Measurements from ENCODE around the gene TIGD1.
A peak's percentile ranks its signal among the peaks of the same experiment; 100 is the strongest.

TIGD1 gene

DNA sequence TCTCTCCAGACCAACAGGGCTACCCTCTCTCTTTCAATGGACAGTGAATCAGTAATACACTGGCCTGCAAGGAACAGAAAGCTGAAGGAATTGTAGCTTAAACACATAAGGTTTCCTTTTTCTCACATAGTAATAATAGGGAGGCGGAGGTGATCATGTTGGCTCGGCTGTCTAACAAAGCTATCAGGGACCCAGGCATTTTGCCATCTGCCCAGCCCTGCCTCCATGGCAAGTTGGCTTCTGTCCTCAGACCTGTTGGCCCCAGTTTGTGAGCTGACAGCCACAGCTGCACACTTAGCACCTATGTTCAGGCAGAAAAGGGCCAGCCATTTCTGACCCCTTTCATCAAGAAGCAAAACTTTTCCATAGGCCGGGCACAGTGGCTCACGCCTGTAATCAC lies 12.9 kb downstream of the TIGD1 start:
- Histone ChIP-seq H3K4me3 (ENCODE audit: low read length, poor library complexity, severe bottlenecking) (no peak overlapping the region), H3K36me3 (ENCODE audit: insufficient read depth, low read length) (no peaks in the 10 kb centered on the region), H3K79me2 (ENCODE audit: insufficient read depth, low read length) (no peaks in the 10 kb centered on the region), H2AFZ (ENCODE audit: low read length) (no peak overlapping the region), H4K20me1 (ENCODE audit: insufficient read depth, low read length, poor library complexity, severe bottlenecking) (no peaks in the 10 kb centered on the region), H3K9me3 (ENCODE audit: insufficient read depth, low read depth, low read length) (no peaks in the 10 kb centered on the region), H3F3A (ENCODE audit: low read depth) (no peaks in the 10 kb centered on the region), H3K27me3 (ENCODE audit: insufficient read depth, low read length, poor library complexity, severe bottlenecking) (no peaks in the 10 kb centered on the region), H3K4me2 (ENCODE audit: low read depth, low read length, poor library complexity, severe bottlenecking) (no peak overlapping the region), H3K9me2 (replicated peaks; ENCODE audit: low read depth, low read length) (no peaks in the 10 kb centered on the region), H3K9ac (ENCODE audit: low read depth, low read length, poor library complexity, severe bottlenecking) (no peak overlapping the region), H3K4me1 (ENCODE audit: insufficient read depth, low read length, poor library complexity, severe bottlenecking) (no peaks in the 10 kb centered on the region)
- no peak for TF ChIP-seq EZH2phosphoT487 (IDR thresholded peaks at IDR 0.05; ENCODE audit: borderline replicate concordance)
- TF ChIP-seq, protein P1, sequence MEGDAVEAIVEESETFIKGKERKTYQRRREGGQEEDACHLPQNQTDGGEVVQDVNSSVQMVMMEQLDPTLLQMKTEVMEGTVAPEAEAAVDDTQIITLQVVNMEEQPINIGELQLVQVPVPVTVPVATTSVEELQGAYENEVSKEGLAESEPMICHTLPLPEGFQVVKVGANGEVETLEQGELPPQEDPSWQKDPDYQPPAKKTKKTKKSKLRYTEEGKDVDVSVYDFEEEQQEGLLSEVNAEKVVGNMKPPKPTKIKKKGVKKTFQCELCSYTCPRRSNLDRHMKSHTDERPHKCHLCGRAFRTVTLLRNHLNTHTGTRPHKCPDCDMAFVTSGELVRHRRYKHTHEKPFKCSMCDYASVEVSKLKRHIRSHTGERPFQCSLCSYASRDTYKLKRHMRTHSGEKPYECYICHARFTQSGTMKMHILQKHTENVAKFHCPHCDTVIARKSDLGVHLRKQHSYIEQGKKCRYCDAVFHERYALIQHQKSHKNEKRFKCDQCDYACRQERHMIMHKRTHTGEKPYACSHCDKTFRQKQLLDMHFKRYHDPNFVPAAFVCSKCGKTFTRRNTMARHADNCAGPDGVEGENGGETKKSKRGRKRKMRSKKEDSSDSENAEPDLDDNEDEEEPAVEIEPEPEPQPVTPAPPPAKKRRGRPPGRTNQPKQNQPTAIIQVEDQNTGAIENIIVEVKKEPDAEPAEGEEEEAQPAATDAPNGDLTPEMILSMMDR (conservative IDR thresholded peaks at IDR 0.05; ENCODE audit: low read length) = no peak

DNA sequence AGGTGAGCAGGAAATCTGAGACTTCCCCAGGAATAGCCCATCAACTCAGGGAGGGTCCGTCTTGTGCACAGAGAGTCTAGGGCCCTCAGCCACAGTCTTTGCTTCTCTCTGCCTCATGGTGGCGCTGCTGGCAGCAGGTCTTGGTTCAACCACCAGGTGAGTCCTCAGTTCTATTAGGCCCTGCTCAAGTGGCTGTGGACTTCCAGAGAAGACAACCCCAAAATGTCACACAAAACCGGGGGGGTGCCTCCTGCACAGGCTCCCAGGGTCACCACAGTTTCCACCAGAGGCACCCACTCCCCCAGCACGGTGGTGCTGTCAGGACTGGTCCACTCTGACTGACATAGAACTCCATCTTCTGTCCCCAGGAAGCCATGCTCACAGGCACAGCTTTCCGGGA lies 13.3 kb downstream of the TIGD1 start:
- H2AFZ ChIP-seq (ENCODE audit: low read length) = no peak overlapping the region
- H3K4me3 ChIP-seq (ENCODE audit: low read length, poor library complexity, severe bottlenecking) = no peak overlapping the region
- H3K79me2 ChIP-seq (ENCODE audit: insufficient read depth, low read length) = no peaks in the 10 kb centered on the region
- no peaks in the 10 kb centered on the region for H3K36me3 ChIP-seq (ENCODE audit: insufficient read depth, low read length)
- no peaks in the 10 kb centered on the region for H3K9me2 ChIP-seq (replicated peaks; ENCODE audit: low read depth, low read length)
- no peaks in the 10 kb centered on the region for H3K27me3 ChIP-seq (ENCODE audit: insufficient read depth, low read length, poor library complexity, severe bottlenecking)
- no peaks in the 10 kb centered on the region for H3K4me1 ChIP-seq (ENCODE audit: insufficient read depth, low read length, poor library complexity, severe bottlenecking)
- H3K9me3 ChIP-seq (ENCODE audit: insufficient read depth, low read depth, low read length) = no peaks in the 10 kb centered on the region
- TF ChIP-seq, protein P1 (conservative IDR thresholded peaks at IDR 0.05; ENCODE audit: low read length) = peak; percentile 72
- TF ChIP-seq EZH2phosphoT487 (IDR thresholded peaks at IDR 0.05; ENCODE audit: borderline replicate concordance) = no peak
- H4K20me1 ChIP-seq (ENCODE audit: insufficient read depth, low read length, poor library complexity, severe bottlenecking) = no peaks in the 10 kb centered on the region
- H3K9ac ChIP-seq (ENCODE audit: low read depth, low read length, poor library complexity, severe bottlenecking) = no peak overlapping the region
- no peaks in the 10 kb centered on the region for H3F3A ChIP-seq (ENCODE audit: low read depth)
- H3K4me2 ChIP-seq (ENCODE audit: low read depth, low read length, poor library complexity, severe bottlenecking) = no peak overlapping the region

DNA sequence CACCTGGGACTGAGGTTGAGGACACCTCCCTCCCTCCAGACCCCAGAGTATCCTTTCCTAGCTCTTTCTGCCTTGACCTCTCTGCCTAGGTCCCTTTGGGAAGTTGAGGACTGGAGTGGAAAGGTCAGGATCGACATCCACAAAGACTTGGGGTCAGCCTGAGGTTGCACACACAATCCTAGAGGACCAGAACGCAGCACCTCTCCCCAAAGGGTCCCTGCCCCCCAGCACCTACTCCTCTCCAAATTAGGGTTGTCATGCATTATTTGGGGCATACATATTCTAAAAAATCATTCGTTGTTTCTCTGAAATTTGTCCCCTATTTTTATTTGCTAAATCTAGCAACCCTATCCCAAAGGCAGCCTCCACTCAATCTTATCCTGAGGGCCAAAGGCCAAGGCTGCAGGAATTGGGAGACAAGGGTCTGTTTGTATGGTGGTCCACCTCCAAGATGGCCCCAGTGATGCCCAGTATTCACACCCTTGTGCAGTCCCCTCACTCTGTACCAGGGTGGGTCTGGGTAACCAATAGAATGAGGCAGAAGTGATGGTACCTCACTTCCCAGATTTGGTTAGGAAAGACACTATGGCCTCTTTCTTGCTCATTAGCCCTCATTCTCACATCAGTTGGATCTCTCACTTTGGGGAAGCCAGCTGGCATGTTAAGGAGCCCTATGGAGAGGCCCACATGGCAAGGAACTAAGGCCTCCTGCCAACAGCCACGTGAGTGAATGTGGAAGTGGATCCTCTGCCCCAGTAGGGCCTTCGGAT lies 14.4 kb downstream of the TIGD1 start:
- no peak overlapping the region for H2AFZ ChIP-seq (ENCODE audit: low read length)
- H3K4me3 ChIP-seq (ENCODE audit: low read length, poor library complexity, severe bottlenecking) = no peak overlapping the region
- no peaks in the 10 kb centered on the region for H3K27me3 ChIP-seq (ENCODE audit: insufficient read depth, low read length, poor library complexity, severe bottlenecking)
- no peaks in the 10 kb centered on the region for H3K9me2 ChIP-seq (replicated peaks; ENCODE audit: low read depth, low read length)
- no peak overlapping the region for H3K4me2 ChIP-seq (ENCODE audit: low read depth, low read length, poor library complexity, severe bottlenecking)
- no peaks in the 10 kb centered on the region for H3K9me3 ChIP-seq (ENCODE audit: insufficient read depth, low read depth, low read length)
- H3F3A ChIP-seq (ENCODE audit: low read depth) = no peaks in the 10 kb centered on the region
- H3K36me3 ChIP-seq (ENCODE audit: insufficient read depth, low read length) = no peaks in the 10 kb centered on the region
- no peaks in the 10 kb centered on the region for H3K79me2 ChIP-seq (ENCODE audit: insufficient read depth, low read length)
- H3K4me1 ChIP-seq (ENCODE audit: insufficient read depth, low read length, poor library complexity, severe bottlenecking) = no peaks in the 10 kb centered on the region
- no peak overlapping the region for H3K9ac ChIP-seq (ENCODE audit: low read depth, low read length, poor library complexity, severe bottlenecking)
- TF ChIP-seq EZH2phosphoT487 (IDR thresholded peaks at IDR 0.05; ENCODE audit: borderline replicate concordance) = no peak
- TF ChIP-seq, protein P1 (conservative IDR thresholded peaks at IDR 0.05; ENCODE audit: low read length) = no peak
- H4K20me1 ChIP-seq (ENCODE audit: insufficient read depth, low read length, poor library complexity, severe bottlenecking) = no peaks in the 10 kb centered on the region
